HG02852 (cell line): ENCODE data around the gene AUNIP.

Experiments
- ATAC-seq: cut with Tn5 transposase; IDR thresholded peaks from one replicate; pipeline ENCODE4 v1.9.1; 2021; ENCODE audit warnings: mild to moderate bottlenecking, moderate library complexity; ENCODE audit not compliant: unreplicated experiment

AUNIP gene

GRCh38 chr1:25811384-25812082 is 47.7 kb downstream of the AUNIP start:
- no peak for ATAC-seq

- ATAC-seq: no peak
These were observed 48.6 kb downstream of the AUNIP start for GRCh38 chr1:25810341-25811299.

- ATAC-seq: no peak
These were observed 49.3 kb downstream of the AUNIP start for GRCh38 chr1:25809929-25810328.

- ATAC-seq: no peak
These were observed 49.9 kb downstream of the AUNIP start for GRCh38 chr1:25809283-25809926.

GRCh38 chr1:25808481-25809244 is 50.6 kb downstream of the AUNIP start:
- no peak for ATAC-seq

GRCh38 chr1:25807480-25808390 is 51.5 kb downstream of the AUNIP start:
- ATAC-seq: no peak

- ATAC-seq: no peak
These were observed 52.8 kb downstream of the AUNIP start for GRCh38 chr1:25806418-25806817.

- no peak for ATAC-seq
These were observed 53.4 kb downstream of the AUNIP start for GRCh38 chr1:25805863-25806225.

- ATAC-seq: no peak
These were observed 54.0 kb downstream of the AUNIP start for GRCh38 chr1:25804964-25805862.

- peak; percentile 42 for ATAC-seq
These were observed 54.9 kb downstream of the AUNIP start for GRCh38 chr1:25804244-25804963.

- ATAC-seq: no peak
These were observed 55.9 kb downstream of the AUNIP start for GRCh38 chr1:25803368-25803767.

- peak; percentile 61 for ATAC-seq
These were observed 56.3 kb downstream of the AUNIP start for GRCh38 chr1:25802915-25803314.

- ATAC-seq: no peak
These were observed 58.4 kb downstream of the AUNIP start for GRCh38 chr1:25800703-25801377.

GRCh38 chr1:25799935-25800702 is 59.1 kb downstream of the AUNIP start, which contains the start of gene SELENON:
Gene SELENON, plus strand, starts transcription at chr1:25800193. Its CDS starts 38 bp downstream, at chr1:25800231.
- ATAC-seq: no peak

GRCh38 chr1:25799352-25799934 is 59.8 kb downstream of the AUNIP start:
- no peak for ATAC-seq

- ATAC-seq: no peak
These were observed 60.4 kb downstream of the AUNIP start for GRCh38 chr1:25798666-25799351.
